Retina (tissue), 1 donor: ENCODE results near the gene ALMS1.
"Not testable (repeated sequence)": the region's sequence is repeated elsewhere in the genome, so short reads cannot be mapped to it uniquely, and the experiment has no call there.

Experiments used
- DNase-seq: peaks from one replicate; pipeline ENCODE4 v3.0.0-alpha.2; 2016

ALMS1 gene, protein sequence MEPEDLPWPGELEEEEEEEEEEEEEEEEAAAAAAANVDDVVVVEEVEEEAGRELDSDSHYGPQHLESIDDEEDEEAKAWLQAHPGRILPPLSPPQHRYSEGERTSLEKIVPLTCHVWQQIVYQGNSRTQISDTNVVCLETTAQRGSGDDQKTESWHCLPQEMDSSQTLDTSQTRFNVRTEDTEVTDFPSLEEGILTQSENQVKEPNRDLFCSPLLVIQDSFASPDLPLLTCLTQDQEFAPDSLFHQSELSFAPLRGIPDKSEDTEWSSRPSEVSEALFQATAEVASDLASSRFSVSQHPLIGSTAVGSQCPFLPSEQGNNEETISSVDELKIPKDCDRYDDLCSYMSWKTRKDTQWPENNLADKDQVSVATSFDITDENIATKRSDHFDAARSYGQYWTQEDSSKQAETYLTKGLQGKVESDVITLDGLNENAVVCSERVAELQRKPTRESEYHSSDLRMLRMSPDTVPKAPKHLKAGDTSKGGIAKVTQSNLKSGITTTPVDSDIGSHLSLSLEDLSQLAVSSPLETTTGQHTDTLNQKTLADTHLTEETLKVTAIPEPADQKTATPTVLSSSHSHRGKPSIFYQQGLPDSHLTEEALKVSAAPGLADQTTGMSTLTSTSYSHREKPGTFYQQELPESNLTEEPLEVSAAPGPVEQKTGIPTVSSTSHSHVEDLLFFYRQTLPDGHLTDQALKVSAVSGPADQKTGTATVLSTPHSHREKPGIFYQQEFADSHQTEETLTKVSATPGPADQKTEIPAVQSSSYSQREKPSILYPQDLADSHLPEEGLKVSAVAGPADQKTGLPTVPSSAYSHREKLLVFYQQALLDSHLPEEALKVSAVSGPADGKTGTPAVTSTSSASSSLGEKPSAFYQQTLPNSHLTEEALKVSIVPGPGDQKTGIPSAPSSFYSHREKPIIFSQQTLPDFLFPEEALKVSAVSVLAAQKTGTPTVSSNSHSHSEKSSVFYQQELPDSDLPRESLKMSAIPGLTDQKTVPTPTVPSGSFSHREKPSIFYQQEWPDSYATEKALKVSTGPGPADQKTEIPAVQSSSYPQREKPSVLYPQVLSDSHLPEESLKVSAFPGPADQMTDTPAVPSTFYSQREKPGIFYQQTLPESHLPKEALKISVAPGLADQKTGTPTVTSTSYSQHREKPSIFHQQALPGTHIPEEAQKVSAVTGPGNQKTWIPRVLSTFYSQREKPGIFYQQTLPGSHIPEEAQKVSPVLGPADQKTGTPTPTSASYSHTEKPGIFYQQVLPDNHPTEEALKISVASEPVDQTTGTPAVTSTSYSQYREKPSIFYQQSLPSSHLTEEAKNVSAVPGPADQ (N-terminal part only)

DNA sequence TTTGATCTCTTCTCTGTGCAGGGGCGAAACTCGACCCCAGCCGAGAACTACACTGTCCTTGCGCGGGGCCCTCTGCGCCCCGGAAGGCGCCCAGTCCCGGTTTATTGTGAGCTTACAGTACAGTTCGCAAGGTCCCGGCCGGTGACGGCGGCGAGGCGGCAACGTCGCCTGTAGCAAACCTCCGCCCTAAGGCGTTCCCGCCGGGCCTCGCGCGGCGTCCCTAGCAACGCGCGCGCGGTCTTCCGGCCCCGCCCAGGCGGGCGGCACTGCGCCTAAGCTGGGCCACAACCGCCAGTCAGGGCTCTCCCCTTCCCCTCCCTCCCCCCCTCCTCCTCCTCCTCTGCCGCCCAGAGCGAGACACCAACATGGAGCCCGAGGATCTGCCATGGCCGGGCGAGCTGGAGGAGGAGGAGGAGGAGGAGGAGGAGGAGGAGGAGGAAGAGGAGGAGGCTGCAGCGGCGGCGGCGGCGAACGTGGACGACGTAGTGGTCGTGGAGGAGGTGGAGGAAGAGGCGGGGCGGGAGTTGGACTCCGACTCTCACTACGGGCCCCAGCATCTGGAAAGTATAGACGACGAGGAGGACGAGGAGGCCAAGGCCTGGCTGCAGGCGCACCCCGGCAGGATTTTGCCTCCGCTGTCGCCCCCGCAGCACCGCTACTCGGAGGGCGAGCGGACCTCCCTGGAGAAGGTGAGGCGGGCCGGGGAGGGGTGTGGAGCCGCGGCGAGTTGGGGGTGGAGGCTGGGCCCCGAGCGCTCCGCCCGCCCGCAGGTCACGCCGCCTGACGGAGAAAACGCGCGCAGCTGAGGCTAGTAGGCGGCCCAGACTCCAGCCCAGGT, at the start of gene ALMS1:
ALMS1 (plus strand) TSS at position 333 of the 838 bp plus-strand sequence; CDS start at position 366, 33 bp downstream.
- DNase-seq: peak; percentile 91

DNA sequence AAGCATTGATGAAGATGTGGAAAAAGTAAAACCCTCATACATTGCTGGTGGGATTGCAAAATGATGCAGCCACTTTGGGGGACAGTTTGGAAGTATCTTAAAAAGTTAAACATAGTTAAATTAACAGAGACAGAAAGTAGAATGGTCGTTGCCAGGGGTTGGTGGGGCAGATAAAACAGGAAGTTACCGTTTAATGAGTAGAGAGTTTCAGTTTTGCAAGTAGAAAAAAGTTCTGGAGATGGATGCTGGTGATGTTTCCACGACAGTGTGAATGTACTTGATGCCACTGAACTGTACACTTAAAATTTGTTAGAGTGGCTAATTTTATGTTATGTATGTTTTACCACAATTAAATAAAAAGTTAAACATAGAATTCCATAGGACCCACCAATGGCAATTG, 47.8 kb upstream of the ALMS1 start:
- no peak for DNase-seq

DNA sequence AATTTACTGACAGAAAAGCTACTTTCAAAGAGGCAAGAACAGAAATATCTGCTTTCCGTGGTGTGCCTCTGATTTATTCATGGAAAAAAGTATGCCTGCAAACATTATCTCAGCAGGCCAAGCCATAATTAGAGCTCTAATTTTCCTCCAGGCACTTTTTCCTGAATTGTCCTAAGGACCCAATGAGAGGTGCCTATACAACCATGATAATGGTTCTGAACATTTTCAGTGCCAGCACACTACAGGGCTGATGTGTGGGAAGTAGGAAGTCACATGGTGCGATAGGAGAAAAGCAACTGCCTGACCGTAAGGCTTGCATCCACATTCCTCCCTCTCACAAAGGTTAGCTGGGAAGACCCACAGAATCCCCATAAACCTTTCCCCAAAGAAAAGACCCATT, 46.4 kb upstream of the ALMS1 start:
- DNase-seq: no peak

DNA sequence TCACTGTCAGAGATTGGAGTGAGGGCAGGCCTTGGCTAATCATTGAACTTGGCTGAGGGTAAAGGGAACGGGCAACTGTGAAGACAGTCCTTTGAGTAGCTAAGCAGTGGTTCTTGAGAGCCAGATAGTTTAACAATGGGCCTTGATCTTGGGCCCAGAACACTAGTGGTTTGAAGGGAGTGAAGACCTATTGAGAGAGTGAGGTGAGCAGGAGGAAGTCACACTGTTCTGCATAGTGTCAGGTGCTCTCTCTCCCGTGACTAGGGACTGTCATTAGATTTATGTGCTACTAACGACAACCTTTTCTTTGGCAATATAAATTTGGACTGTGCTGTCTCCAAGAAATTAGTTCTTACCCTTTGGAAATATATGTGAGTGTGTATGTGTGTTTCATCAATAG, 44.6 kb upstream of the ALMS1 start:
- no peak for DNase-seq

DNA sequence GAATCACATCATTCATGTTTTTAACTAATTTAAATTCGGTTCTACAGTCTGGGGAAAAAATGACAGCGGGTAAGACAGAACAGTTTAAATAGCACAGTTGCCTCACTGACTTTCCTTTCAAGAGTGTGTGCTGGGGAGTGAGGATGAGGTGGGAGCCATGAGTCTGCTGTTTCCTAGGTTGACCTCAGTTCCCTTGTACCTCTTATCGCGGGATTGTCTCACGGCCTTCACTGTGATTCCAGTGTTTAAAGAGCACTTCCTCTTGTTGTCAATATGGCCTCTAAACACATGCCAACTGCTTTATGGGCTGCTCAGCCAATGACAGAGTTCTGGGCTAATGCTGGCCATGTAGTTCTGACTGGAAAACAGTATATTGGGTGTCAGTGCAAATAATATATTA, 41.6 kb upstream of the ALMS1 start:
- DNase-seq: no peak

DNA sequence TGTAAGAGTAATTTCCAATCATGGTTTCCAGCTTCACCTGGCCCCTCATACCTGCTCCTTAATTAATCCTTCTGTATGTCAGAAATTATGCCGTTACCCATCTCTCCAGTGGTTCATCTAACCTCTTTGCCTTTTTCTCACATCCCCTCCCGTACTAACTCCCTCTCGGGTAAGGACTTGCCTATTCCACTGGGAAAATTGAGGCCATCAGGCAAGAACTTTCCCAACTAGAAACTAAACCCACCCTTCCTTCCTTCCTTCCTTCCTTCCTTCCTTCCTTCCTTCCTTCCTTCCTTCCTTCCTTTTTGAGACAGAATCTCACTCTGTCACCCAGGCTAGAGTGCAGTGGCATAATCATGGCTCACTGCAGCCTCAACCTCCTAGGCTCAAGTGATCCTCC, 40.9 kb upstream of the ALMS1 start:
- DNase-seq: not testable (repeated sequence)

DNA sequence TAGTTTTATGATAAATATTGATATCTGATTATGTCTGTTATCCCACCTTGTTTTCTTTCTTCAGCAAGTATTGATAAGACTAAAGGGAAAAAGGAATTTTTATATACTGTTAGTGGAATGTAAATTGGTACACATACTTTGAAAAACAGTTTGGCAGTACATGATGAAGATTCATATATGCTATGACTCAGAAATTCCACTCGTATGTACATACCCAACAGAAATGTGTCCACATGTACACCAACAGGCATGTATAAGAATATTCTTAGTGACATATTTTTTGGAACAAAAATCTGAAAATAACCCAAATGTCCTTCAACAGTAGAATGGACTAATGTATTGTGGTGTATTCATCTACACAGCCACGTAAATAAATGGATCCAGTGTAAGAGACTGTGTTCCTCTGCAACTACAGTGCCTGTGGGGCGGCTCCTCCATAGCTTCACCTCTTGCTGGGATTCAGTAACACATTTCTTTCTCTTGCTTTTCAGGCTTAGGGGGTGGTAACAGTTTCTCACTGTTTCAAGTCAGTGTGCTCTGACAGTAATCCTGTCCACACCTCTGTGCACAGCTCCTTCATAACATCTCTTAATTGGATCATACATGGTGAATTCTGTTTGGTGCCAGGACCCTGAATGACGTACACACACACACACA, 35.5 kb upstream of the ALMS1 start:
- DNase-seq: no peak

DNA sequence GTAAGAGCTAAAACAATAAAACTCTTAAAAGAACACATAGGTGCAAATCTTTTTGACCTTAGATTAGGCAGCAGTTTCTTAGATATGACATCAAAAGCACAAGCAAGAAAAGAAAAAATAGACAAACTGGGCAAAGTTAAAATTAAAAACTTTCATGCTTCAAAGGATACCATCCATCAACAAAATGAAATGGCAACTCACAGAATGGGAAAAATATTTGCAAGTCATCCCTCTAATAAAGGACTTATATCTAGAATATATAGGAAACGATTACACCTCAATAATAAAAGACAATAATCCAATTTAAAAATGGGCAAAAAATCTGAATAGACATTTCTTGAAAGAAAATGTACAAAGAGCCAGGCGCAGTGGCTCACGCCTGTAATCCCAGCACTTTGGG, 29.5 kb upstream of the ALMS1 start:
- DNase-seq: no peak

DNA sequence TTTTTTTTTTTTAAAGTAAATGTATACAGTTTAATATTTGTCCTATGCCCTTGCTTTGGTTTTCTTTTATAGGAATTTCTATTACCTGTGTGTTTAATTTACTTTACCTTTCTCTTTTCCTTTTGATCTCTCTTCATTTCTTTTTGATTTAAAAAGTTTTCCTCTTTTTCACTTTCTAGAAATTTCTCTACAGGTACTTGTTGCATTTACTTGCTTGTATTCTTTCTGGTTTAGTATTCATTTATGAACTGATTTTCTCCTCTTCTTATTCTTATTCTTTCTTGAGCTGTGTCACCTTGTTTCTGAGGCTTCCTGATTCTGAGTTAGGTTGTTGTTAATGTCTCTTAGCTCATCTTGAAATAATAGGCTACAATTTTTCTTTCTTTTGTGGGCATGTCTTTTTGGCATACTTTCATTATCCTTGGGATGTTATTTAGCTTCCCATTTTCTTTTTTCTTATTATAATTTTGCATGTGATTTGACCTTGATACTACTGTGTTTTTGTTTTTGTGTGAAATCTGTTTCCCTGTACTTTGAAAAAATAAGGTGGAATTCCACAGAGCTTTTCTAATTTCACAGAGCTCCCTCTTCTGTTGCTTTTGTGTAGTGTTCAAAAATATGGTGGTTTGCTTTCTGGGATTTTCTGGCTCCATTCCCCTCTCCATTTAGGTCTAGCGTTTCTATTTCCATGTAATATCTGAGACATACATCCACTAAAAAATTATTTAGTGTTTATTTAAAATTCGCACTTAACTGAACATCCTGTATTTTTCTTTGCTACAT, 25.5 kb upstream of the ALMS1 start:
- DNase-seq: peak; percentile 20

DNA sequence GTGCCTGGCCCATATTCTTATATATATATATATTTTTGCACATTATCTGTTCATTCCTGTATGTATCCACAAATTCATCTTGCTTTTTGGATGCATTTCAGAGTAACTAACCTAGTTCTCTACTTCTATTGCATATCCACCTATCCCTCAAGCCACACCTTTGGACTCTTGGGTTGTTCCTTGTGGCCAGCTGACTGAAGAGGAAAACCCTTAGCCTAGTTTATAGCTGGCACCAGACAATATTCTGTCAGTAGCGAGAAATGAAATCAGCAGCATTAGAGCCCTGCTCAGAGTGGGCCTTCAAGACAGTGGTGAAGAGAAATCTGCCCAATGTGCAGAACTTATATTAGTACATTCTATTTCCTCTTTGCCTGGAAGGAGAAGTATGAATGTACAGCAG, 19.6 kb upstream of the ALMS1 start:
- DNase-seq: no peak

DNA sequence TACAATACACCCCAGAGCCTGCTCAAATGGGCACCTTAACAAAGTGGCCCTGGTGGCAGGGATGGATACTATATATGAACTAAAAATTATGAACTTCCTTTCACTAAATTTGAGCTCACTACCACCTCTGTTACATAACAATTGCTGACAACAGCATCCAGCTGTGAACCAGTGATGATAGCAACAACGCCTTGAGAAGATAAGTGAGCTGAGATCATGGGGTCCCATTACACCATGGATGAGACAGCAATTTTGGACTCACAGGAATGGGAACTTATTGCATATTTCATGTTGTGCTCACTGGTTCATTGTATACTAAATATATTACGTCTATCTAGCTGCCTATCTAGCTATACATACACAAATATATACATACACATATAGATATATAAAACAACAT, 16.9 kb upstream of the ALMS1 start:
- no peak for DNase-seq

DNA sequence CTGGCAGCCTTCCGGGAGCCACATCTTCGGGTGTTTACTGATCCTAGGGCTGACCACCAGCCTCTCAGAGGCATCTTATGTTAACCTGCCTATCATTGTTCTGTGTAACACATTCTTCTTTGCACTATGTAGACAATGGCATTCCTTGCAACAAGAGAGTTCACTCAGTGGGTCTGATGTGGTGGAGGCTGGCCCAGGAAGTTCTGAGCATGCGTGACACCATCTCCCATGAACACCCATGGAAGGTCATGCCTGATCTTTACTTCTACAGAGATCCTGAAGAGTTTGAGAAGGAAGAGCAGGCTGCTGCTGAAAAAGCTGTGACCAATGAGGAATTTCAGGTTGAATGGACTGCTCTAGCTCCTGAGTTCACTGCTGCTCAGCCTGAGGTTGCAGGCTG, 15.3 kb upstream of the ALMS1 start:
- no peak for DNase-seq

DNA sequence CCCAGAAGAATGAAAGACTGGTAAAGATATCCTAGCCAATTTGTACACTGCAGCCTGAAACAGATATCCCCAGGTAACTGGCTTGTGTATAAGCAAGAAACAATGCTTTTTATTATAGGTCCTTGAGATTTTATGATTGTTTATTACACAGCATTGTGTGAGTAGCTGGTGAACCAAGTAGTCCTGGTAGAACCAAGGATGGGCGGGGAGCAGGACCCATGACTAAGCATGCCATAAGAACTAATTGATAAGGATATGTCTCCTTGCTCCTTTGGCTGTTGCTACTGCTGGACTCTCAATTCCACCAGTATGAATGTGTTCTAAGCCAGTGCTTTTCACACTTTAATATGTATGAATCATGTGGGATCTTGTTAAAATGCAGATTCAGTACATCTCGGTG, 12.3 kb upstream of the ALMS1 start:
- no peak for DNase-seq

DNA sequence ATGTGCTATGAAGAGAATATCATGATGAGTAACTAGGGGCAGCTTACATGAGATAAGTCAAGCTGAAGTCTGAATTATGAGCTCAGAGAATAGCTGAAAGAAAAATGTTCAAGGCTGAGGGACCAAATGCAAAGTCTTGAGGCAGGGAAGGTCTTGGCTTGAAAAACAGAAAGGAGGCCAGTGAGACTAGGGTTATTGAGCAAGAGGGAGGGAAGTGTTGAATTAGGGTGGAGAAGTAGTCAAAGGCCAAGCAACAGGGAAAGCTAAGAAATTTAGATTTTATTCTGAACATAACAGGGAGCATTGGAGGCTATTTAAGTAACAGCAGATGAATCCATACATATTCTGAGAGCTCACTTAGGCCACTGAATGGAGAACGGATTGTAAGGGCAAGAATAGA, 11.4 kb upstream of the ALMS1 start:
- DNase-seq: no peak

DNA sequence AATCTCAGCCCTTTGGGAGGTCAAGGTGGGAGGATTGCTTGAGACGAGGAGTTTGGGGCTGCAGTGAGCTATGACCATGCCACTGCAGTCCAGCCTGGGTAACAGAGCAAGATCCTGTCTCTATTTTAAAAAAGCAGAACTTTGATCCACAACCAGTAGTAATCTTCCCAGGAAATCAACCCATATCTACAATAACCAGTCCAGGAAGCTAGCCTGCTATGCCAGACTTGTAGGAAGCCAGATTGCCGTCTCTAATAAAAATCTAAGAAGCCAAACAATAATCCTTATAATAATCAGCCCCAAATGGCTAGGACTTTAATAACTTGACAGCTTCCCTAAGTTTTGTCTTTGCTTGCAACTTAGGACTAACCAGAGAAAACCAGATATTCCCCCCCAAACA, 9.0 kb upstream of the ALMS1 start:
- DNase-seq: no peak

DNA sequence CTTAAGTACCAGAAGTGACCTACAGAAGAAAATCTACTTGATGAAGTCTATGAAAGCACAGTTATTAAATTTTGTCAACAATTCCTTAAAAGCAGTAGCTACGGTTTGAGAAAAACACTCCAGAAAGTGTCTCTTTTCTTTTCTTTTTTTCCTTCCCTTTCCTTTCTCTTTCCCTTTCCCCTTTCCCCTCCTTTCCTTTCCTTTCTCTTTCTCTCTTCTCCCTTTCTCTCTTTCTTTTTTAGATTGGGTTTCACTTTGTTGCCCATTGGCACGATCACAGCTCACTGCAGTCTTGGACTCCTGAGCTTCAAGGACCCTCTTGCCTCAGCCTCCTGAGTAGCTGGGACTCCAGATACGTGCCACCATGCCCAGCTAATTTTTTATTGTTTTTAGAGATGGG, 2.6 kb upstream of the ALMS1 start:
- DNase-seq: no peak

DNA sequence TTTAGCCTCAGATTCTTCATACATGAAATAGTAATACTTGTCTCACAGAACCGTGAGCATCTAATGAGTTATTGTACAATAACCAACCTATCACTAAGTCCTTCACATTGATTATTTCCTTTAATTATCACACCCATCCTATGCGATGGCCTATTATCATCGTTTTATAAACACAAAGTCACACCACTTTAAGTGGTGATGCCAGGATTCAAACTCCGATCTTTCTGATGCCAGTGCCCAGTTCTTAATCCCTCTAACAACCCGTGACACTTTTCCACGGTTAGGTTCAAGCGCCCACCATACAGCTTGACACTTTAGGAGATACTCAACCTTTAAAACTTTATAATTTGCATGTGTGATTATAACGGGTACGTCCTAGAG, 523 bp upstream of the ALMS1 start:
- no peak for DNase-seq

DNA sequence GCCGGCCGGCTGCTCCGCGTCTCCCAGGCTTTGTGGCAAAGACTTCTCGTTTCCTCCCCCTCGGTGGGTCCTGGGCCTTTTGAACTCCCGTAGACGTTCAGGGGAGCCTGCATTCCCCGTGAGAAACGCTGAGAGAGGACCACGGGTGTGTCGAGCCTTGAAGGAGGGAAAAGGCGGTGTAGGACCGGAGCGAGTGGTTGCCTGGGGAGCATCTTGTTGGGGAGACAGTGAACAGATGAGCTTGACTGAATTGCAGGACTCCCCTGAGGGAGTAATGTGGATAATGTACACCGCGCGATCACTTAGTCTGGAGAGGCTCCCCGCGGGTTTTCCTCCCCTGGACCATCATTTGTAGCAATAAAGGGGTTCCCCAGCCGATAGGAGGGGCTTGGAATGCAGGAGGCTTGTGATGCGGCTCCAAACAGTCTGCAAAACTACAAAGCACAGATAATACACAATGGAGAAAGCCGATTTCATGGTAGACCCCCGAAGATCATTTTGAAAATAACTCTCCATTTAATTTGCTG, 769 bp downstream of the ALMS1 start:
- no peak for DNase-seq

DNA sequence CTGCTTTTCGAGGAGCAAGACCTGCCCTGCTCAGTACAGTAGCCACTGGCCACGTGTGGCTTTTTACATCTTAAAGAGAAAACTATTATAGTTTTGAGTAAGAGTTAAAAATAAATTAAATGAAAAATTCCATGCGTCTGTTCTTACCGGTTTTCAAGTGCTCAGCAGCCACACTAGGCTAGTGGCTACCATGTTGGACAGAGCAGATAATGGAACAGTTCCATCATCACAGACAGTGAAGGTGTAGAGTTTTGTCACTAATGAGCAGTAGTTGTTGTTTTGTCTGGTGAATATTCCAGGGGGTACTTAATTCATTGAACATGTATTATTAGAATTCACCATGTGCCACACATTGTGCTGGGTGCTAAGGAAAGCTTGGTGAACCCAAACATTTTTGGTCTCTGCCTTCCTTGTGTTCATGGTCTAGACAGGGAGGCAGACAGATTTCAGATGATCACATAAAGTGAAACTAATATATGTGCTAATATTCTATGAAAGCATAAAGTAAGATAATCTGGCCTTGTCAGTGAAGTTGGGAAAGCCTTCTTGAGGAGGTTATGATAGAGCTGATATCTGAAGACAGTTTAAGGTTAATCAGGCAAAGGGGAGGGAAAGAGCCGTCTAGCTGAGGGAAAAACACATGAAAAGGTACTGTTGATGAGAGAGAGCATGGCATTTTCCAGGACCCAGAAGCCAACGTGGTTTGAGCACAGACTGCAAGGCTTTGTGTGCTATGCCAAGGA, 1.4 kb downstream of the ALMS1 start:
- peak; percentile 5 for DNase-seq
